Measurements from ENCODE around the gene LAMA5. TPM values are rescaled to one million over a fixed set of nuclear protein-coding genes. Genes with fewer than 3 reads are reported as not detected.

LAMA5 gene
- polyA plus RNA-seq, 2 of the 4 experiments (the other 2 are of a cell fraction), result 20.4 to 196 TPM

GRCh38 chr20:62359491-62360121 is 7.5 kb downstream of the LAMA5 start (continued):
- TF ChIP-seq BCL3 (IDR thresholded peaks at IDR 0.05) (peak; percentile 65; the same call in 2 of the 3 replicates), TFCP2L1 (CRISPR knock-in tag; IDR thresholded peaks at IDR 0.05) (no peak), NR3C1 (IDR thresholded peaks at IDR 0.05) (no peak), ZFP36 (IDR thresholded peaks at IDR 0.05; ENCODE audit: borderline replicate concordance, partially characterized antibody) (no peak), CHD2 (IDR thresholded peaks at IDR 0.05; ENCODE audit: low read length, partially characterized antibody) (no peak), FOSL2 (IDR thresholded peaks at IDR 0.05) (peak; percentile 61), FOSL2 (CRISPR knock-in tag; IDR thresholded peaks at IDR 0.05) (peak; percentile 90)

GRCh38 chr20:62359043-62359490 is 8.0 kb downstream of the LAMA5 start:
- peak overlapping the region; percentile 41 for H3K4me3 ChIP-seq
- TF ChIP-seq HOXB13 (CRISPR knock-in tag; IDR thresholded peaks at IDR 0.05; ENCODE audit: low read depth) (peak; percentile 87), MYC (IDR thresholded peaks at IDR 0.05; ENCODE audit: borderline replicate concordance, low read length) (0 out of 2 replicates have a peak, but pooled peaks have one; percentile 58), SREBF2 (IDR thresholded peaks at IDR 0.05) (no peak), POLR2A (IDR thresholded peaks at IDR 0.05; ENCODE audit: low read length) (peak; percentile 15), FOXS1 (CRISPR knock-in tag; IDR thresholded peaks at IDR 0.05) (no peak; the same call in 1 of the 2 replicates), EHF (CRISPR knock-in tag; IDR thresholded peaks at IDR 0.05) (peak; percentile 74; the same call in 1 of the 2 replicates), RARB (CRISPR knock-in tag; IDR thresholded peaks at IDR 0.05) (peak; percentile 21; the same call in 1 of the 2 replicates), HOXA7 (CRISPR knock-in tag; IDR thresholded peaks at IDR 0.05) (peak; percentile 85; the same call in 1 of the 2 replicates)
- TF ChIP-seq, protein P1, sequence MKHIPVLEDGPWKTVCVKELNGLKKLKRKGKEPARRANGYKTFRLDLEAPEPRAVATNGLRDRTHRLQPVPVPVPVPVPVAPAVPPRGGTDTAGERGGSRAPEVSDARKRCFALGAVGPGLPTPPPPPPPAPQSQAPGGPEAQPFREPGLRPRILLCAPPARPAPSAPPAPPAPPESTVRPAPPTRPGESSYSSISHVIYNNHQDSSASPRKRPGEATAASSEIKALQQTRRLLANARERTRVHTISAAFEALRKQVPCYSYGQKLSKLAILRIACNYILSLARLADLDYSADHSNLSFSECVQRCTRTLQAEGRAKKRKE (CRISPR knock-in tag; IDR thresholded peaks at IDR 0.05; ENCODE audit: low read depth), result peak; percentile 27; the same call in 1 of the 2 replicates
- FAIRE-seq (no peak), ATAC-seq (peak; percentile 3 to 16), DNase-seq (ENCODE audit: low read depth in 1 of 2, low spot score in 1 of 2) (no peak)
- H3K27ac ChIP-seq, result peak overlapping the region; percentile 97 to 99
- H3K4me1 ChIP-seq, result peaks cover 98% of the 10 kb centered on the region
- ChIA-PET POLR2A (interaction anchor here (0.8 to 4.9 kb wide), 4 partner anchors 8 to 57 kb away, joined by 3 to 61 read pairs (median 8); partner anchors contain the start of gene LAMA5), CTCF (interaction anchor here (0.6 to 5.5 kb wide), 8 partner anchors 8 to 230 kb away, joined by 3 to 94 read pairs (median 7); partner anchors contain the start of gene LAMA5)
- no peaks in the 10 kb centered on the region for H3K9me3 ChIP-seq
- peak overlapping the region; percentile 91 for H3K4me2 ChIP-seq
- WGBS (ENCODE audit: missing lambda C conversion rate), result no CpG with 5 or more reads among the region's 16 CpGs

DNA sequence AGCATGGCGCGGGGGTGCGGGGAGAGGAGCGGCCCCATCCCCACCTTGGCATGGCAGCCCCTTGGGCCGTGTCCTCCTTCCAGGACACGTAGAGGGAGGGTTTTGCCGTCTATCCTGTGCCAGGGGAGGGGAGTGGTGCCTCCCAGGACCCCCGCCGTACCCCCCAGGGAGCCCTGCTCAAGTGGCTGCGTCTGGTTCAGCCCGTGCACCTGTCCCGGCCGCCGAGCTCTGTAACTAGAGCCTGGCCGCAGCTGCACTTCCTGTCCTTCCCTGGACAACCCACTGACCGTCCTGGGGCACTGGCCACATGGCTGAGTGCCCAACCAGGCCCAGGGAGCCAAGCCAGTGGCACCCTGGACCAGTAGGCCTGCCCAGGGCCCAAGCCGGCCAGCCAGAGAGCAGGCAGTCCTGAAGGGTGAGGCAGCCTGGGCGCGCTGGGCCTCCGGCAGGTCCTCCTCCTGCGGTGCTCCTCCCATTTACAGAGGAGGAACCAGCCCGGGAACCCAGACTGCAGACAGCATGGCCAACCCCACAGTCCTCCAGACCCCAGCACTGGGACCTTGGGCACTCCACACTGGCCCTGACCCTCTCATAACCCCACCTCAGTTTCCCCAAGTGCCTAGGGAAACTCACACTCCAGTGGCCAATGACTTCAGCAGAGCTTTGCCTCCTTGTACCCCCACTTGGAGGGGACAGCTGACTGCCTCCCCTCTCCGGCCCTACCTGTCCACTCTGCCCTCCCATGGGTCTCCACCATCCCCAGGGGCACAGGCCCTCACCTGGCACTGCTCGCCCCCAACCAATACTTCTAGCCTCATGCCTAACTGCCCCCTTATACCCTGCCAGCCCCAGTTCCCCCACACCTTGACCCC is 8.7 kb downstream of the LAMA5 start:
- peaks cover 98% of the 10 kb centered on the region for H3K4me1 ChIP-seq
- ATAC-seq (peak in 1 of 2 experiments; percentile 3; a peak in 3 of 6 replicates), DNase-seq (ENCODE audit: low read depth in 1 of 2, low spot score in 1 of 2) (peak in 1 of 2 experiments; percentile 77), FAIRE-seq (no peak)
- H3K9me3 ChIP-seq, result no peaks in the 10 kb centered on the region
- peak overlapping the region; percentile 91 for H3K4me2 ChIP-seq
- POLR2A ChIA-PET, result interaction anchor here (0.8 to 4.9 kb wide), 5 partner anchors 8 to 56 kb away, joined by 3 to 61 read pairs (median 4); partner anchors contain the start of gene LAMA5
- CTCF ChIA-PET, result interaction anchor here (0.6 to 5.5 kb wide), 9 partner anchors 8 to 231 kb away, joined by 3 to 94 read pairs (median 5); partner anchors contain the start of gene LAMA5
- 24% methylated on average over 13 of the region's 24 CpGs for WGBS (ENCODE audit: missing lambda C conversion rate)
- peak overlapping the region; percentile 41 for H3K4me3 ChIP-seq
- peak overlapping the region; percentile 97 to 99 for H3K27ac ChIP-seq
- TF ChIP-seq MAX (IDR thresholded peaks at IDR 0.05) (peak; percentile 56), EHF (CRISPR knock-in tag; IDR thresholded peaks at IDR 0.05) (peak; percentile 58; the same call in 1 of the 2 replicates), CEBPB (IDR thresholded peaks at IDR 0.05) (no peak), RCOR1 (IDR thresholded peaks at IDR 0.05; ENCODE audit: low read depth, low read length) (no peak), POLR2A (IDR thresholded peaks at IDR 0.05; ENCODE audit: low read length) (0 out of 2 replicates have a peak, but pooled peaks have one; percentile 3), PBX3 (IDR thresholded peaks at IDR 0.05) (0 out of 2 replicates have a peak, but pooled peaks have one; percentile 22), RNF2 (IDR thresholded peaks at IDR 0.05; ENCODE audit: borderline replicate concordance, low read depth) (no peak), BHLHE40 (IDR thresholded peaks at IDR 0.05; ENCODE audit: low read depth, low read length) (no peak), RAD21 (conservative IDR thresholded peaks at IDR 0.05 in 1 of 2, IDR thresholded peaks at IDR 0.05 in 1 of 2) (no peak), REST (IDR thresholded peaks at IDR 0.05) (no peak), ZC3H11A (IDR thresholded peaks at IDR 0.05) (no peak)

Data from A549 (cell line).